K562 (cell line): ENCODE results near the gene DTYMK.

ENCODE experiments used
- CTCF ChIP-seq, 3 experiments: IDR thresholded peaks in 2 of 3; conservative IDR thresholded peaks in 1 of 3; 2 replicates each; pipeline ENCODE4 v1.5.1; 2011 to 2012; ENCODE audit warnings: low read length in 3 of 3, mild to moderate bottlenecking in 3 of 3, control low read depth in 2 of 3, improper control_type of control experiment in 1 of 3, inconsistent platforms in 1 of 3, low read depth in 1 of 3, mixed read lengths in 1 of 3, moderate library complexity in 1 of 3; ENCODE audit not compliant: insufficient read depth in 2 of 3
- GABPB1 ChIP-seq: sonication (generic); formaldehyde crosslinking; IDR thresholded peaks from 2 replicates; pipeline ENCODE4 v1.8.0; 2022; ENCODE audit warnings: mild to moderate bottlenecking, missing genetic modification reagents
- HDGF ChIP-seq: fragments of 450-650 bp; IDR thresholded peaks from 2 replicates; pipeline ENCODE4 v1.6.1; 2016
- SREBF1 ChIP-seq: fragments of 150-350 bp; IDR thresholded peaks from 2 replicates; pipeline ENCODE4 v1.6.1; 2014; ENCODE audit warnings: antibody characterized with exemption, low read depth, low read length, borderline replicate concordance
- TF ChIP-seq, protein P1 (sequence below), 2 experiments: fragments of 450-650 bp; IDR thresholded peaks; 2 replicates each; pipeline ENCODE4 v1.6.1; 2016; ENCODE audit warnings: mild to moderate bottlenecking in 2 of 2, borderline replicate concordance in 1 of 2, low read depth in 1 of 2, moderate library complexity in 1 of 2
- TF ChIP-seq, protein P2 (sequence below): sonication (generic); formaldehyde crosslinking; IDR thresholded peaks from 2 replicates; pipeline ENCODE4 v1.5.0; 2020; ENCODE audit warnings: missing genetic modification reagents

- TF ChIP-seq SREBF1 = no peak
- no peak for TF ChIP-seq HDGF
- TF ChIP-seq CTCF (IDR thresholded peaks at IDR 0.05 in 2 of 3, conservative IDR thresholded peaks at IDR 0.05 in 1 of 3; ENCODE audit: insufficient read depth in 2 of 3, low read depth in 1 of 3, low read length in 3 of 3) = peak in 1 of 3 experiments; percentile 50; a peak in 3 of 6 replicates
- TF ChIP-seq, protein P1, sequence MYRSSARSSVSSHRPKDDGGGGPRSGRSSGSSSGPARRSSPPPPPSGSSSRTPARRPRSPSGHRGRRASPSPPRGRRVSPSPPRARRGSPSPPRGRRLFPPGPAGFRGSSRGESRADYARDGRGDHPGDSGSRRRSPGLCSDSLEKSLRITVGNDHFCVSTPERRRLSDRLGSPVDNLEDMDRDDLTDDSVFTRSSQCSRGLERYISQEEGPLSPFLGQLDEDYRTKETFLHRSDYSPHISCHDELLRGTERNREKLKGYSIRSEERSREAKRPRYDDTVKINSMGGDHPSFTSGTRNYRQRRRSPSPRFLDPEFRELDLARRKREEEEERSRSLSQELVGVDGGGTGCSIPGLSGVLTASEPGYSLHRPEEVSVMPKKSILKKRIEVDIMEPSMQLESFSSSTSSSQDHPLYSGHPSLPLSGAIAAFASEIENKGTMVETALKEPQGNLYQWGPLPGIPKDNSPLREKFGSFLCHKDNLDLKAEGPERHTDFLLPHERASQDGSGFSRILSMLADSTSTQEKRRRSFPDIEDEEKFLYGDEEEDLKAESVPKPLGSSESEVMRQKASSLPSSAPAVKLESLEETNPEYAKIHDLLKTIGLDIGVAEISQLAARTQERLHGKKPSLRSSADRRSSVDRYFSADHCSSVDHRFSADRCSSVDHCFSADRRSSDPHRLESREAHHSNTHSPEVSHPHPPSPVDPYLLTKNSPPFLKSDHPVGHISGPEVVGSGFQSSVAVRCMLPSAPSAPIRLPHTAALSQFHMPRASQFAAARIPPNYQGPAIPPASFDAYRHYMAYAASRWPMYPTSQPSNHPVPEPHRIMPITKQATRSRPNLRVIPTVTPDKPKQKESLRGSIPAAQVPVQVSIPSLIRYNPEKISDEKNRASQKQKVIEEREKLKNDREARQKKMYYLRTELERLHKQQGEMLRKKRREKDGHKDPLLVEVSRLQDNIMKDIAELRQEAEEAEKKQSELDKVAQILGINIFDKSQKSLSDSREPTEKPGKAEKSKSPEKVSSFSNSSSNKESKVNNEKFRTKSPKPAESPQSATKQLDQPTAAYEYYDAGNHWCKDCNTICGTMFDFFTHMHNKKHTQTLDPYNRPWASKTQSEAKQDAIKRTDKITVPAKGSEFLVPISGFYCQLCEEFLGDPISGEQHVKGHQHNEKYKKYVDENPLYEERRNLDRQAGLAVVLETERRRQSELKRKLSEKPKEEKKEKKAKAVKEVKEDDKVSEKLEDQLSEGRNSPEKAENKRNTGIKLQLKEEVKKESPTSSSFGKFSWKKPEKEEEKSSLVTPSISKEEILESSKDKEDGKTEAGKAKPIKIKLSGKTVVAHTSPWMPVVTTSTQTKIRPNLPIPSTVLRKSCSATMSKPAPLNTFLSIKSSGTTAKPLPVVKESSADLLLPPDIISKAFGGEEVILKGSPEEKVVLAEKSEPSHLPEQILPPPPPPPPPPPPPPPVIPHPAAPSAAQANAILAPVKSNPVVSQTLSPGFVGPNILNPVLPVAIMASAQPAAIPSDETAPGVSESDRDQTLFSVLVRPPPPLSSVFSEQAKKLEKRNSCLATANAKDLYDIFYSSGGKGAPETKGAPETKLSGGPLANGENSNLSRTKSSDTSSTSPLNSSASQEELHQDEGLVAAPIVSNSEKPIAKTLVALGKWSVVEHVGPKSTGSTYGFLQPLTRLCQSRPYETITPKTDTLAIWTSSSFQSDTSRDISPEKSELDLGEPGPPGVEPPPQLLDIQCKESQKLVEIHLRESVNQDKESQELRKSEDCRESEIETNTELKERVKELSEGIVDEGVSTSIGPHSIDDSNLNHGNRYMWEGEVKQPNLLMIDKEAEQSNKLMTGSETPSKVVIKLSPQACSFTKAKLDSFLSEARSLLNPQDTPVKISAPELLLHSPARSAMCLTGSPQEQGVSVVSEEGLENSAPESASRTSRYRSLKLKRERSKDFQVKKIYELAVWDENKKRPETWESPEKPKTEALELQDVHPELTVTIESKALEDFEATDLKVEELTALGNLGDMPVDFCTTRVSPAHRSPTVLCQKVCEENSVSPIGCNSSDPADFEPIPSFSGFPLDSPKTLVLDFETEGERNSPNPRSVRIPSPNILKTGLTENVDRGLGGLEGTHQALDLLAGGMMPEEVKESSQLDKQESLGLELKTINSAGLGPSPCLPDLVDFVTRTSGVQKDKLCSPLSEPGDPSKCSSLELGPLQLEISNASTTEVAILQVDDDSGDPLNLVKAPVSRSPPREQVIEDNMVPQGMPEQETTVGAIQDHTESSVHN (IDR thresholded peaks at IDR 0.05; ENCODE audit: borderline replicate concordance in 1 of 2, low read depth in 1 of 2) = no peak
- TF ChIP-seq, protein P2, sequence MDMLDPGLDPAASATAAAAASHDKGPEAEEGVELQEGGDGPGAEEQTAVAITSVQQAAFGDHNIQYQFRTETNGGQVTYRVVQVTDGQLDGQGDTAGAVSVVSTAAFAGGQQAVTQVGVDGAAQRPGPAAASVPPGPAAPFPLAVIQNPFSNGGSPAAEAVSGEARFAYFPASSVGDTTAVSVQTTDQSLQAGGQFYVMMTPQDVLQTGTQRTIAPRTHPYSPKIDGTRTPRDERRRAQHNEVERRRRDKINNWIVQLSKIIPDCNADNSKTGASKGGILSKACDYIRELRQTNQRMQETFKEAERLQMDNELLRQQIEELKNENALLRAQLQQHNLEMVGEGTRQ (CRISPR knock-in tag) = no peak
- TF ChIP-seq GABPB1 (CRISPR knock-in tag) = no peak
These were observed 14.5 kb upstream of the DTYMK start for GRCh38 chr2:241701149-241701398.
